Subcutaneous adipose tissue (tissue), 4 donors: ENCODE data around the gene INPP5A. TPM values are rescaled to one million over a fixed set of nuclear protein-coding genes. Genes with fewer than 3 reads are reported as not detected.

Experiments
- total RNA-seq, 4 donors: library from RNA; depleted of rRNA; stranded (reverse); fragments of >200 nt; gene quantifications; one replicate each; pipeline ENCODE4 v1.1.0, GENCODE V29; 2016
- TF ChIP-seq, protein P1 (sequence below): fragments of 450-650 bp; IDR thresholded peaks from one replicate; pipeline ENCODE4 v1.5.1; 2016; ENCODE audit warnings: low read depth, mild to moderate bottlenecking, control low read depth, antibody characterized with exemption, moderate library complexity

INPP5A gene
- total RNA-seq, 4 donors from 2014 or later: 23.1 to 34.1 (median 31.6) TPM

DNA sequence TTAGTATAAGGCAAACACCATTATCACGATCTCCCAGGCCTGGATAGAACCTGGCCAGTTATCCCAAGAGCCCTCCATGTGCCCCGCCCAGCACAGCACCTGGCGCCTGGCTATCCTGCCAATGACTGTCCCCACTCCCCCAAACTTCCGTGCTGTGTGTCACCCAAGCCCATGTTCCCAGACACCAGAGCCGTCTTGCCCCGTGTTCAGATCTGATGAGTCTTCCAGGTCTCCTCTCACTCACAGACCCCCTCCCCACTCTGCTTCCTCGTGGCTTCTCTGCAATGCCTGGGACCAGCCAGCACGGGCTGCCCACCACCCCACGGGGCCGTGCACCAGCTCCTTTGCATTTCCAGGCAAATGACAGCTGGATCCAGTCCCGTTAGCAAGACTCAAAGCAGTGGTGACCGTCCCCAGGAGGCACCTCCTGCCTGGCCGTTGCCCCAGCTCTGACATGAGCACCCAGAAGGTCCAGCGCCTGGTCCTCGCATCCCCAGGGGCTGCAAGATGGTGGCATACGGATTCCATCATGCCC, 43.8 kb upstream of the INPP5A start:
- TF ChIP-seq, protein P1, sequence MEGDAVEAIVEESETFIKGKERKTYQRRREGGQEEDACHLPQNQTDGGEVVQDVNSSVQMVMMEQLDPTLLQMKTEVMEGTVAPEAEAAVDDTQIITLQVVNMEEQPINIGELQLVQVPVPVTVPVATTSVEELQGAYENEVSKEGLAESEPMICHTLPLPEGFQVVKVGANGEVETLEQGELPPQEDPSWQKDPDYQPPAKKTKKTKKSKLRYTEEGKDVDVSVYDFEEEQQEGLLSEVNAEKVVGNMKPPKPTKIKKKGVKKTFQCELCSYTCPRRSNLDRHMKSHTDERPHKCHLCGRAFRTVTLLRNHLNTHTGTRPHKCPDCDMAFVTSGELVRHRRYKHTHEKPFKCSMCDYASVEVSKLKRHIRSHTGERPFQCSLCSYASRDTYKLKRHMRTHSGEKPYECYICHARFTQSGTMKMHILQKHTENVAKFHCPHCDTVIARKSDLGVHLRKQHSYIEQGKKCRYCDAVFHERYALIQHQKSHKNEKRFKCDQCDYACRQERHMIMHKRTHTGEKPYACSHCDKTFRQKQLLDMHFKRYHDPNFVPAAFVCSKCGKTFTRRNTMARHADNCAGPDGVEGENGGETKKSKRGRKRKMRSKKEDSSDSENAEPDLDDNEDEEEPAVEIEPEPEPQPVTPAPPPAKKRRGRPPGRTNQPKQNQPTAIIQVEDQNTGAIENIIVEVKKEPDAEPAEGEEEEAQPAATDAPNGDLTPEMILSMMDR: no peak

DNA sequence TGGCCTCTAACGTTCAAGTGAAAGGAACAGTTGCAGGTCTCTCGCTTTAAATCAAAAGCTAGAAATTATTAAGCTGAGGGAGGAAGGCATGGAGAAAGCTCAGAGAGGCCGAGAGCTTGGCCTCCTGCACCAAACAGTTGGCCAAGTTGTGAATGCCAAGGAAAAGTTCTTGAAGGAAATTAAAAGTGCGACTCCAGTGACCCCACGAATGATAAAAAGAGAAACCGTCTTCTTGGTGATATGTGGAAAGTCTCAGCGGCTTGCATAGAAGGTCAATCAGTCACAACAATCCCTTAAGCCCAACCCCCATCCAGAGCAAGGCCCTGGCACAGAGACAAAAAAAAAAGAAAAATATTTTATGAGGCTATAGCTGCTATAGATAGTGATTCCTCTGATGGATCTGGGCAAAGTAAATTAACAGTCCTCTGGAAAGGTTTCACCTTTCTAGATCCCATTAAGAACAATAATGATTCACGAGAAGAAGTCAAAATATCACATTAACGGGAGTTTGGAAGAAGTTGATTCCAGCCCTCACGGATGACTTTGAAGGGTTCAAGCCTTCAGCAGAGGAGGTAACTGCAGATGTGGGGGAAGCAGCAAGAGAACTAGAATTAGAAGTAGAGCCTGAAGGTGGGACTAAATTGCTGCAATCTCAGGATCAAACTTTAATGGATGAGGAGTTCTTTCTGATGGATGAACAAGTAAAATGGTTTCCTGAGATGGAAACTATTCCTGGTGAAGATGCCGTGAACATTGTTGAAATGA, 42.5 kb upstream of the INPP5A start:
- TF ChIP-seq, protein P1: no peak

DNA sequence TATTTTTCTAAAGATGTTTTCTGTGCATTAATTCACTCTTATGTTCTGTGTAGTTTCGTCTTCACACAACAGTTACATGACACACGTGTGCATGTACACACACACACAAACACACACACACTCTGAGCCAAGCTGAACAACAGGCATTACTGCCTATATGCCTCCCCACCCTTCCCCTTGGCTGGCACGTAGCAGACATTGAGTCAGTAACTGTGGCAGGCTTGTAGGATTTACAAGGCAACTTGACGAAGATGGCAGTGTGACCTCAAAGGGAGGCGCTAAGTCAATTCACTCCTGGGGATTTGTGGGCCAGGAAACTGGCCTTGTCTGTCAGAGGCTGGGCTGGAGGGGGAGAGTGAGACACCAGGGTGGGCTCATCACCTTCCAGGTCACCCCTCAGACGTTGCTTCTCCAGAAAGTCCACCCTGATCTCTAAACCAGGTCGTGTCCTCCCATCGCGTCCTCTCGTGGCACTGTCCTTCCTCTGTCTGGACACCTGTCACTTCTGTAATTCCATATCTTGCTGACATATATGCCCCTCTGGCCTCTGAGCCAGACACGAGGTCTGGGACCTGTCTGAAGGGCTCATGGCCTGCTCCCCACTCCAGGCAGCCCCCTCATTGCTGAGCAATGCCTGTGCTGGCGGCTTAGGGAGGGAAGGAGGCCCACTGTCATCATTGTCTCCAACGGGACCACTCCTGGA, 41.1 kb upstream of the INPP5A start:
- TF ChIP-seq, protein P1: no peak

DNA sequence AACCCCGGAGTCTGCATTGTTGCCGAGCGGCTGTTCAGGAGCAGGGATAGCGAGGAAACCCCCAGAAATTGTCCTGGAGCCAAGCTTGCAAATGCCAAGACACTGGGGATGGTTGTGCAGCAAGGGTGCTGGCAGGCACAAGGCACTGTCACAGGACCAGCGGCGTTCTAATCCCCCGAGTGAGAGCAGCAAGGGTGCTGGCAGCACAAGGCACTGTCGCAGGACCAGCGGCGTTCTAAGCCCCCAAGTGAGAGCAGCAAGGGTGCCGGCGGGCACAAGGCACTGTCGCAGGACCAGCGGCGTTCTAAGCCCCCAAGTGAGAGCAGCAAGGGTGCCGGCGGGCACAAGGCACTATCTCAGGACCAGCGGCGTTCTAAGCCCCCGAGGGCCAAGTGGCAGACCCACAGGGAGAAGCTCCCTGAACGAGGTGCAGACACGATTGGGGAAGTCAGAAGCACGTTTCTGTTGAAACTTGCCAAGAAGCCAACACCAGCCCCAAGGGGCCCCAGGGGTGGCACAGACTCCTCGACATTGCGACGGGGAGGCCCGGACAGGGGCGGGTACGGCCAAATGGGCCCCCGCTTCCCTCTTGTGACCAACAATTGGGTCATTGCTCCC, 40.4 kb upstream of the INPP5A start:
- TF ChIP-seq, protein P1: no peak

DNA sequence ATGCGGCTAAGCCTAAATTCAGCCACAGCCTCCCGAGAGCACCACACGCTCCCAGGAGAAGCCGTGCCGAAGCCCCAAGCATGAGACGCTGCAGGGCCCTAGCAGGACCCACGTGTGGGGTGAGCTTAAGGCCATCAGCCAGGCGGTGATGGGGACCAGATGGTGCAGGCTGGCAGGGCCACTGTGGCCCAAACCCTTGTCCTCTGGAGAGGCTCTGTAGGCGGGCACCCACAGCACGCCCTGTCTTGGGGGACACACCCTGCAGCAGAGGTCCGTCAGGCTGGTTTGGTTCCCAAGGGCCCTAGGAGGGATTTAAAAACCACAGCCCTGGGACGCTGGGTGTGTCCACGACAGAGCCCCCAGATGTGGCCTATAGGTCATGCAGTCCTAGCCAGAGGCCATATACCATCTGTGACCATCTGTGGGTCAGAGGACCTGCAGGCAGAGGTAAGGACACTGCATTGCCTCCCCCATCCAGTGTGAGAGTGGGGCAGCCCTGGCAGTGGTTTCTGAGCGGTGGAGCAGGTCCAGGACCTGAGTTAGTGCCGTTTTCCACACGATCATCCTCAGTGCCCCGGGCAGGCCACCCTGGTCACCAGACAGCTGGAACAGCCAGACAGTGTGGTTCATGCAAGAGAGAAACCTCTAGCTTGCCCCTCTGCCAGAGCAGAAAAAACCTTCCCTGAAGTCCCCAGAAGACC, 39.6 kb upstream of the INPP5A start:
- TF ChIP-seq, protein P1: no peak

DNA sequence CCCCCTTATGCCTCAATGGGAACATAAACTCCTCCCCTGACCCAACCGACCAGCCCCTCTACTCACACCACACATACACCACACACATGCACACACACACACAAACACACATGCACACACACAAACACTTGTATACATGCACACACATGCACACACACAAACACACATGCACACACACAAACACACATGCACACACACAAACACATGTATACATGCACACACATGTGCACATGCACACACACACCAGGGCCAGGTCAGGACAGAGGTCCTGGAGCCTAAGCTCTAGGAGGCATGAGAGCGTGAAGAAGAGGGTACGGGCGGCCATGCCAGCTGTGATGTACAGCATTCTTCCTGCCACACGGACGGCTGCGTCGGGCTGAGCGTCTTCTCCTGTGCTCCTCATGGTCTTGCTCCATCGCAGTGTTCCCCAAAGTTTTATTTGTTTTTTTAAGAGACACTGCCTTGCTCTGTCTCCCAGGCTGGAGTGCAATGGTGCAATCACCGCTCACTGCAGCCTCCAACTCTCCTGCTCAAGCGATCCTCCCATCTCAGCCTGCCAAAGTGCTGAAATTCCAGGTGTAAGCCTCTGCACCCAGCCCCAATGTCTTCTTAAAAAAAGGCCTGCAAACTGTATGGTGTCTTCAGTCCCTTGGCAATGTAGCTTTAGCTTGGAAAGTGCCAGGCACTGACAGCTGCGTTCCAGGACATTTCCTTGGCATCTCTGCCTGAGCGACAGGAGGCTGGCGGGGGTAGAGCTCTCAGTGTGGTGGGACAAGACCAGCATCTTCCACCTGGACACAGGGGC, 38.8 kb upstream of the INPP5A start:
- TF ChIP-seq, protein P1: no peak
